NCI-H2171 treated with DMSO at 0.1 percent for 48 hours (cell line): Measurements from ENCODE around the gene SLC5A2.
"Not testable (repeated sequence)": the region's sequence is repeated elsewhere in the genome, so short reads cannot be mapped to it uniquely, and the experiment has no call there.

ENCODE experiments used
- DNase-seq: peaks from one replicate; lab custom pipeline; 2025; lab: John Stamatoyannopoulos, UW

SLC5A2 gene

DNA sequence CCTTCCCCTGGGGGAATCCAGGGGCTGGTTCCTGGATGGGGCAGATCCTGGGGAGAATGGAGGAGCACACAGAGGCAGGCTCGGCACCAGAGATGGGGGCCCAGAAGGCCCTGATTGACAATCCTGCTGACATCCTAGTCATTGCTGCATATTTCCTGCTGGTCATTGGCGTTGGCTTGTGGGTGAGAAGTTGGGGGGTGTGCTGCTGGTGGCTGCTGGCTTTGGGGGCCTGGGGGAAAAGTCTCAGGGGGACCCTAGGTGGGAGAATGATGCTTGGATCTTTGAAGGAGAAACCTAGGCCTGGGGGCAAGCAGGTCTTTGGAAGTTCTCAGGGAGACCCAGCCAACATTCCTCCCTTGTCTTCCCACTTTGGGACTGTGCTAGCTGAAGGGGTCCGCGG, at the start of gene SLC5A2:
TSS of gene SLC5A2 (plus strand) at position 43 of the 400 bp plus-strand sequence. CDS start at position 57, 14 bp downstream.
- no peak for DNase-seq

DNA sequence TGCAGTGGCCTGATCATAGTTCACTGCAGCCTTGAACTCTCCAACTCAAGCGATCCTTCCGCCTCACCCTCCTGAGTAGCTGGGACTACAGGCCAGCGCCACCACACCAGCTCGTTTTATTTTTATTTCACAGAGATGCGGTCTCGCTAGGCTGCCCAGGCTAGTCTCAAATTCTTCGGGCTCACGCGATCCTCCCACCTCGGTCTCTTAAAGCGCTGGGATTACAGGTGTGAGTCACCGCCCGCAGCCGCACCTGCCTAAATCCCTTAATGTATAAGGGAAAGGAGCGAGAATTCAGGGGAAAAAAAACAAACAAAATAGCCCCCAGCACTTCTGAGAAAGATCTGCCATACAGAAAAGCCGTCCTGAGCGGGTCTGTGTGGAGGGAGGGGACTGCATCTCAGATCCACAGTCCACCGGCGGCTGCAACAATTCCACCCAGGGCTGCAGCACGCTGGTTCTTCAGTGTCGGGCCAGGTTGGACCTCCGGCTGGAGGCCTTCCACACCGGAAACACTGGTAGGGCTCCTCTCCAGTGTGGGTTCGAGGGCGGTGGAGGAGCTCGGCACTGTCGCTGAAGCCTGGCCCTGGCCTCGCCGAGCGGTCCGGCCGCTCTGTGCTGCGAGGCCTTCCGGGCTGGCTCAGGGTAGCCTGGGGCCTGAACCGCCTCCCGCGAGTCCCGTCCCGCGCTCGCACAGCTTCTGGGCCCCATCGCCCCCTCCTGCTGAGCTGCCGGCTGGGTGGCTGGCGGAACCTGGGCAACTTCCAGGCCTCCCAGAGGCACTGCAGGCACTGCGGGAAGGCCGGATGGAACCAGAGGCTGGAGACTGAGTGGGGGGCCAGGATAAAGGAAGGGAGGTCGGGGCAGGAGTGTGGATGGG, 47.3 kb upstream of the SLC5A2 start:
- DNase-seq: no peak

DNA sequence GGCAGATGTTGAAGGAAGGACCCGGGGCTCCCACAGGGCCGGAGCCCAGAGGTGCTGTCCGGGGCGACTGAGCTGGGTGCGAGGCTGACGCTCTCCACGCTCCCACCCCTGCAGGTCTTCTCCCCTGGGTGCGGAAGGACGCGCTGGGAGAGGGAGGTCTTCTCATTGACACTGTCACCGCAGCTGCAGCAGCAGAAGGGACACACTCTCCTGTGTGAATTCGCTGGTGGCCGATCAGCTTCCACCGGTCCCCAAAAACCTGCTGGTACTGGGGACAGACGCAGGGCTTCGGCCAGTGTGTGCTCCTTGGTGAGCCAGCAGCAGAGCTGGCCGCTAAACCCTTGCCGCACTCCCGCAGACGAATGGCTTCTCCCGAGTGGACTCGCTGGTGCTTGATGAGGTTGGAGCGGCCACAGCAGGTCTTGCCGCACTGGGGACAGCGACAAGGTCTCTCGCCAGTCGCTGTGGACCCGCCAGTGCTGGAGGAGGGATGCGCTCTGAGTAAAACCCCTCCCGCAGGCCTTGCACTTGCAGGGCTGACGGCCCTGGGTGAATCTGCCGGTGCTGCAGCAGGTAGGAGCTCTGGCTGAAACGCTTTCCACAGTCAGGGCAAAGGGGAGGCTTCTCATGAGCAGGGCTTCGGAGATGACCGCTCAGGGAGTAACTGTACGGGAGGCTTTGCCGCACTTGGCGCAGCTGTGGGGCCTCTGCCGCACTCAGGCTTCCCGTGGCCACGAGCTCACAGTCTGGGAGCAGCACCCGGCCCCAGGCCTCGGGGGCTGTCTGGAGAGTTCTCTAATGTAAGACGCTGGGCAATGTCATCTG, 46.5 kb upstream of the SLC5A2 start:
- no peak for DNase-seq

DNA sequence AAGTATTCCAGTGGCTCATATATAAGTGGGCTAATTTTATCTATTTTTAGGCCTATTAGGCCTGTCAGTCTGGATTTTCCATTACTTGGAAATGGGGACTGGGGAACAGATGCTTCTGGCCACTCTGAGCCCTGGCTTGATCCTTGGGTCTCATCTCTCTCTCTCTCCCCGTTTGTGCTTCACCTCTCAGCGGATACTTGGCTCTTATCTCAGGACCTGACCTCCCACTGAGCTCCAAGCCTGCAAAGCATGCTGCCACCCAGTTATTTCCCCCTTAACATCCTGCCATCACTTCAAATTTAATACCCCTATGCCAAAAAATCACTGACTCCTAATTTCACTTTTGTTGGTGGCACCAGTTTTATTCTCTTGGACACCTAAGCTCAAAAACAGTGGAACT, 44.5 kb upstream of the SLC5A2 start:
- no peak for DNase-seq

DNA sequence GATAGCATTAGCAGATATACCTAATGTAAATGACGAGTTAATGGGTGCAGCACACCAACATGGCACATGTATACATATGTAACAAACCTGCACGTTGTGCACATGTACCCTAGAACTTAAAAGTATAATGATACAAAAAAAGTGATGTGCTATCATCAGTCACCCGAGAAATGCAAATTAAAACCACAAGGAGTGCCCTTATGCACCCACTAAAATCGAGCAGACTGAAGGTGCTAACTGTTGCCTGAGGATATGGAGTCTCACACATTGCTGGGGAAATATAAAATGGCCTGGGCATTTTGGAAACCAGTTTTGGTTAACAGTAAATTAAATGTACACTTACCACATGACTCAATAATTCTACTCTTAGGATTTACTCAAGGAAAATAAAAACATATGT, 43.9 kb upstream of the SLC5A2 start:
- DNase-seq: not testable (repeated sequence)

DNA sequence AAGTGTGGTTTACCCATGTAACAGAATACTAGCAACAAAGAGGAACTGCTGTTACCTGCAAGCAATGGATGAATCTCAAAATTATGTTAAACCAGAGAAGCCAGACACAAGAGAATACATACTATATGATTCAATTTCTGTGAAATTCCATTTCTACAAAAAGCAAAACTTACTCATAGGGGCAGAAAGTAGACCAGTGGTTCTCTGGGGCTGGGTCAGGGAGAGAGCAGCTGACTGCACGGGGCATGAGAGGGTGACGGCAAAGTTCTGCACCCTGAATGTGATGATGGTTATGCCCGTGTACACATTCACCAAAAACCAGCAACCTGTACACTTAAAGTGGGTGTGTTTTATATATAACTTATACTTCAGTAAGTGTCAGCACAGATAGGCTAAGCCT, 43.4 kb upstream of the SLC5A2 start:
- DNase-seq: no peak

DNA sequence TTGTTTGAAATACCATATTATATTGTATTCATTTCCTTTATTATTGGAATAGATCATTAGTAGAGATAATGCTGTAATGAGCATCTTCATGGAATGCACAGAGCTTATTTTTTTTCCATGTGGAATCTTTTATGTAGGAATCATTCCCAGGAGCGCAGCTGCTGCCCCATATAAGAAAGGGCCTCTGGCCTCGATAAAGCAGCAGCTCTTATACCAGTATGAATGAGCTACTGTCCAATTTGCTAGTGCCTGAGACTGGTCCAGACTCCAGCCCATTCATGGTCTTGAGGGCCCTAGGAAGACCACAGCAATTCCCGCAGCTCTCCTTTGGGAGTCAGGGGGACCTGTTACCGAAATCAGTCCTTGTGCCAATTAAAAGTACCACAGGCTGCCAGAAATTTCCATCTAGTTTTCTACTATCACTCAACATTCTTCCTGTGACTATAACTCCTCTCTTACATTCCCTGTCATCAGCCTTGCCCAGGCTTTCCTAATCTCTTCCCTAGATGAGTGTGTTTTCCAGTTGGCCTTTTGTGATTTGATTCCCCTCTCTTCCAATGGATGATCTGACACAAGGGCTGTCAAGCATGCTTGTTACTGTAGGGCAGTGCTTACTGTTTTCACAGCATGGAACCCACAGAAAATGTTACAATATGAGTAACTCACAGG, 42.3 kb upstream of the SLC5A2 start:
- no peak for DNase-seq

DNA sequence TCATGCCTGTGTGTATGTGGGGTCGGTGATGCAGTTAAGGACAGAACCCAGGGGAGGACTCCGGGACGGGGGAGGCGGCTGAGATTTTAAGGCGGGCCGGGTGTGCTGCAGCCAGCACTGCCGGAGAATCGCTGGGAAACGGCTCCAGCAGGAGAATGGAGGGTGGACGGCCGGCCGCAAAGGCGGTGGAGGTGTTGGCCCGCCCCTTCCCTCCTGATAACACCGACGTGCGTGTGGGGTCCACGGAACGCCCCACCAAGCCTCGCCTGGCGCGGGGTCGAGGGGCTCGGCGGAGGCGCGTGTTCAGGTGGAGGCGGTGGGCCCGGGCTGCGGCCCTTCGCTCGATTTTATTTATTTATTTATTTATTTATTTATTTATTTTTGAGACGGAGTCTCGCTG, 41.0 kb upstream of the SLC5A2 start:
- DNase-seq: no peak

DNA sequence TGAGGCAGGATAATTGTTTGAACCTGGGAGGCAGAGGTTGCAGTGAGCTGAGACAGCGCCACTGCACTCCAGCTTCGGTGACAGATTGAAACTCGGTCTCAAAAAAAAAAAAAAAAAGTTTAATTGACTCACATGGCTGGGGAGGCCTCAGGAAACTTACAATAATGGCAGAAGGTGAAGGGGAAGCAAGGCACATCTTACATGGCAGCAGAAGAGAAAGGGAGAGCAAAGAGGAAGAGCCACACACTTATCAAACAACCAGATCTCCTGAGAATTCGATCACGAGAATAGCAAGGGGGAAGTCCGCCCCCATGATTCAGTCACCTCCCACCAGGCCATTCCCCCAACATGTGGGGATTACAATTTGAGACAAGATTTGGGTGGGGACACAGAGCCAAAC, 37.0 kb upstream of the SLC5A2 start:
- not testable (repeated sequence) for DNase-seq

DNA sequence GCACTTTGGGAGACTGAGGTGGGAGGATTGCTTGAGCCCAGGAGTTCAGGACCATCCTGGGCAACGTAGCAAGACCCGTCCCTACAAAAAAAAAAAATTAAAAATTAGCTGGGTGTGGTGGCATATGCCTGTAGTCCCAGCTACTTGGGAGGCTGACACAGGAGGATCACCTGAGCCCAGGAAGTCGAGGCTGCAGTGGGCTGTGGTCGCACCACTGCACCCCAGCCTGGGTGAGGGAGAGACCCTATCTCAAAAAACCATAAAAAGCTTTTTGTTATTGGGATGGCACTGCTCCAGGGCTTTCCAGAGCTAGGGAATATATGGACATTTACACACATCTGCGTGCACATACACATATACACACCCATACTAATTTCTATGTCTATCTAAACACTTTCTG, 31.7 kb upstream of the SLC5A2 start:
- no peak for DNase-seq

DNA sequence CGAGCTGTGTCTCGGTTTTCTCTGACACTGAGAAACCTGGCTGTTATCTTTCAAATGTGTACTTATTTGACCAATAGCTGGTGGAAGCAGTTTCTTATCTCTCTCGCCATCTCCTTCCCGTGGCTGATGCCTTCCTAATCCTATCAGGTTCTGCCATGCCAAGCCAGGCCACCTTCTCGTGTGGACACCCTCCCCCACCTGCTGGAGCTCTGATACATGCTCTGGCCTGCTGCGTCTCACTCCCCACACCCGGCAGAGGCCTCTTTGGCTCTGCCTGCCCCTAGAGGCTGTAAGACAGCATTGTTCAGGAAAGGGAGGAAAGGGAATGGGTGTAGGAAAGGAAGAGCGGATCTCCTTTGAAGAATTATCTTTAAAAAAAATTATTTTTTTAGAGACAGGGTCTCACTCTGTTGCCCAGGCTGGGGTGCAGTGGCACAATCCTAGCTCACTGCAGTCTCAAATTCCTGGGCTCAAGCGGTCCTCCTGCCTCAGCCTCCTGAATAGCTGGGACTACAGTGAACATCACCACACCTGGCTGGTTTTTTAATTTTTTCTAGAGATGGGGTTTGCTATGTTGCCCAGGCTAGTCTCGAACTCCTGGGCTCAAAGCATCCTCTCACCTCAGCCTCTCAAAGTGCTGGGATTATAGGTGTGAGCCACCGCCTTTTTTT, 31.1 kb upstream of the SLC5A2 start:
- DNase-seq: peak; percentile 62

DNA sequence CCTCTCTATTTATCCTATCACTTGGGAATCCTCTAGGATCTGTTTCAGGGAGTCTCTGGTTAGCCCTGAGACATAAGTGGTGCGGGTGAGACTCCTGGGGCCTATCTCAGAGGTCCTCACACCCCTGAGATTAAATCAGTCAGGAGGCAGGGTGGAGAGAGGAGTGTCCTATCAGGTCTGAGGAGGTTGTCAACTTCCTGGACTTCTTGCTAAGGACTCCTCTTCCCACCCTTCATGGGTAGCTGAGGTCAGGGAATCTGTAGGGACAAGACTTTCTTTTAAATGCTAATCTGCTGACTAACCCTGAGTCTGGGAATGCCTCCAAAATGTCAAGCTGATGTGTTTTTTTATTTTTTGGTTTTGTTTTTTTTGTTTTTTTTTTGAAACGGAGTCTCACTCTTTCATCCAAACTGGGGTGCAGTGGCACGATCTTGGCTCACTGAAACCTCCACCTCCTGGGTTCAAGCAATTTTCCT, 30.3 kb upstream of the SLC5A2 start:
- no peak for DNase-seq

DNA sequence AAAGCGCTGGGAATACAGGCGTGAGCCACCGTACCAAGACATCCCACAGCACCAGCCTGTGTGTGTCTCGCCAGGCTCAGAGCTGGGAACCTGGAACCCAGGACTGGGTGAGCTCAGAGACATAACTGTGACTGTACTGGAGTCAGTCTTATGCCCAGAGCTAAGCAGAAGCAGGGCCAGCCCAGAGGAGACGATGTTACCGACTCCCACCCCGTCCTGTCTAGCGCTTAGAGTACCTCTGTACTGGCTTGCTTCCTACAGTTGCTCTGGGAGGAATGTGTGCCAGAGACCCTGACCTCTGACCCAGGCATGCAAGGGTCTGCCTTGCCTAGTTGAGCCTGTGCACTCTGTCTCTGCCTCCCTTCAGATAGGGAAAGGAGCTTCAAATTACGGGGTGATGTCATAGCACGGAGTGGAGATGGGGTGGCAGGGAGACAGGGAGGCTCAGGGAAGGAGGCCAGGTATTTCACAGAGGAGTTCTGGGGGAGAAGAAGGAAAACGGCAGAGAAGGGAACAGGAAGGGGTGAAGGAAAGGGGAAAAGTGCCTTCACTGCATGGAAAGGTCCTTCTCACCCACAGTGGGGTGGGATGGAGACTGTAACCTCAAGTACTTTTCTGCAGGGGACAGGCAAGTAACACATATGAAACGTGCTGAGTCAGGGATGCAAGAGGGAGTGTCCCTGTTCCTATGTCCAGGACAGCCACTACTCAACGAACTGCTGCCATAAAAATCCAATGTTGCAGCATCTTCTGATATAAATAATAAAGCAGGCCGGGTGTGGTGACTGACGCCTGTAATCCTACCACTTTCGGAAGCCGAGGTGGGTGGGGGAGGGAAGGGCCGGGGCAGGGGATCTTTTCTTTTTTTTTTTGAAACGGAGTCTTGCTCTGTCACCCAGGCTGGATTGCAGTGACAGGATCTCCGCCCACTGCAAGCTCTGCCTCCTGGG, 29.4 kb upstream of the SLC5A2 start:
- peak; percentile 12 for DNase-seq

DNA sequence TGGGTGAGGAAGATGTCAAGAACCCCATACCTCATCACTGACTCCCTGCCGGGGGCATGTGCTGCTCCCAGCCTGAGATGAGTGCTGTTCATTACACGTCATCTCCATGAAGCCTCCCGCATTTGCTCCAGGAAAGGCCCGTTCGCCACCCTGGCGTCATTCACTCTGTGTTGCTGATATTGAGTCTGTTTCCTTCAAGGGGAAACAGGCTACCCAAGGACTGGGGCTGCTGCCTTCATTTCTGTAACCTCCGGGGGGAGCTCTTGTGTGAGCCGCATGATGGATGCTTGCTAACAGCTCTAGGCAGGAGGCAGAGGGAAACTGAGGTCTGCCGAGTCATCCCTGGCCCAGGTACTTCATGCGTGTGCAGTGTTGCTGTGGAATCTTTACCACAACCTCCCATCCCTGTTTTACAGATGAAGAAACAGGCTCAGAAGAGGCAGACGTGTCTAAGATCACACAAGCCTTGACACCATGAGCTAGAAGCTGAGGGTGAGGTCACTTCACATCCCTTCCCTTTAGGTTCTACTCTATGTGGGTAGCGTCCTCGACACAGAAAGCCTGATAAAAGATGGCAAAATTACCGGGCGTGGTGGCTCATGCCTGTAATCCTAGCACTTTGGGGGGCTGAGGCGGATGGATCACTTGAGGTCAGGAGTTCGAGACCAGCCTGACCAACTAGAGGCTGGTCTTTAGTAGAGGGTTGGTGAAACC, 27.2 kb upstream of the SLC5A2 start:
- DNase-seq: no peak

DNA sequence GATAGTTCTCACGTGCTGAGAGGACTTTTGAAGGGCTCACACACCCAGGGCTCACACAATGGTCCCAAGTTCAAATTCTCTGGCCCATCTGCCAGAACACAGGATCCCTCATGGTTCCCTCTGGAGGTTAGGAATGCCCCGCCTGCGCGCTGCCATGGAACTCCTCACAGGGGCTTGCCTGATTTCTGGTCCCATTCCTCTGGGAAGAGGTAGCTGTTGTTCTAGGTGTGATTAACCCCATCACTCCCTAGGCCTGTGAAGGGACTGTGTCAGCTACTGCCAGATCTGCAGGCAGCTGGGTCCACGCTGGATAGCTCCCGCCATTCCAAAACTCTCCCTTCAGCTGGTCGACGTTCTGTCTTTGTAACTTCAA, 25.9 kb upstream of the SLC5A2 start:
- DNase-seq: no peak

DNA sequence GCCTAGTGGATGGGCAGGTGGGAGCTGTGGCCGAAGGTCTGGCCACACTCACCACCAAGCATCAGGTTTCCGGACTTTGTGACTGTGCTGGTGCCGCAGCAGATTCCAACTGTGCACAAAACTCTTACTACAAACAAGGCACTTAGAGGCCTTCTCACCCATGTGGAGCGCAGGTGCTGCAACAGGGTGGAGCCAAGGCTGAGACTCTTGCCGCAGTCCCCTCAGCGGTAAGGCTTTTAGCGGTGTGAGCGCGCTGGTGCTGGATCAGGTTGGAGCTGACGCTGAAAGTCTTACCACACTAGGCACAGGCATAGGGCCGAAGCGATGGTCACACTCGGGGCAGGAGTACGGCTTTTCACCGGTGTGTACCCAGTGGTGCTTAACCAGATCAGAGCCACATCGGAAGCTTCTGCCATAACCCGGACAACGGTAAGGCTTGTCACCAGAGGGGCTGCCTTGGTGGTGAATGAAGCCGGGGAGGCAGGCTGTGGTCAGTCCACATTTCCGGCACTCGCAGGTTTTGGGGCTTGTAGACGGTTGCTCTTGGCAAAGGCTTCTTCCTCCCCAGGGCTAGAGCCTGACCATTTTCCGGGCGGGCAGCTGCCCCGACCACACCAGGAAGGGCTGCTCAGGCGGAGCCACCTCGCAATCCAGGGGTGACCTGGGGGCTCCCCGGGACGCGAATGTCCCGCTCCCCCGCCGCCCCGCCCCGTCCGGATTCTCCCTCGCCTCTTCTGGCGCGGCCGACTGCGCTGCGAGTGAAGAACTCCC, 24.7 kb upstream of the SLC5A2 start:
- DNase-seq: peak; percentile 56

DNA sequence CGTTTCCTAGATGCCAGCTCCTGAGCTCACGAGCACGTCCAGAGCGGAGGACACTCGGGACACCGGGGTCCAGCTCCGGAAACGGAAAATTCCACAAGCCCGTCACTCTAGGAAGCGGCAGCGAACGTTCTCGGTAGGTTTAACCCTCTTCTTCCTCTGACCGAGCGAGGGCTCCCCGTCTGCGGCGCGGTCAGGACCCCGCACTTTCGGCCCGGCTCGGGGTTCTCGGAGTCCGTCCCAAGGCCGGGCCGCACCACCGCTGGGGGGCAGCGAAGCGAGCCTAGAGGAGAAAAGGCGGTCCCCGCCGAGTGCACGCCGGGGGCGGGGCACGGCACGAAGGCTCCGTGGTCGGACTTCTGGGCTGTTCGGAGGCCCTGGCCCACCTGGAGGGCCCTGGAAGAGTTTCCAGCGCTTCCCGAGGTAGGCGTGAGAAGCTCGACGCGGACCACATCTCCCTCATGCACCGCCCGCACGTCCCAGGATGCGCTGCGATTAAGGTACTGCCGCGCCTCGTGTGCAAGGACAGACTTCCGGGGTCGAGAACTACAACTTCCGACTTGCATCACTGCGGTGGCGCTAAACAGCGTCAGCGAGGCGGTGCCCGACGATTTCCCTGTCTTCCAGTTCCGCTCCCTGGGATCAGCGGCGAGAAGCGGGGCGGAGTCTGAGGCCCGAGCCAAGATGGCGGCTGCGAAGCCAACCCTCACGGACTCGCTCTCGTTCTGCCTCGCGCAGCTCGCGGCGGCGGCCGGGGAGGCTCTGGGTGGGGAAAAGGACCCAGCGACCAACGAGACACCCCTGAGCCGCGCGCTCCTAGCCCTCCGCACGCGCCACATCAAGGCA, 23.9 kb upstream of the SLC5A2 start, which contains the start of gene ARMC5:
TSS of gene ARMC5 (plus strand) at position 658 of the 843 bp plus-strand sequence. CDS start at position 682, 24 bp downstream.
- peak; percentile 97 for DNase-seq
